GM21423 (cell line): ENCODE measurements around the gene PPL.
"Not testable (repeated sequence)": the region's sequence is repeated elsewhere in the genome, so short reads cannot be mapped to it uniquely, and the experiment has no call there.

Experiments used
- ATAC-seq: cut with Tn5 transposase; IDR thresholded peaks from one replicate; pipeline ENCODE4 v1.9.1; 2021; ENCODE audit warnings: mild to moderate bottlenecking, moderate library complexity; ENCODE audit not compliant: unreplicated experiment

The PPL gene

GRCh38 chr16:4913774-4914525, 23.0 kb downstream of the PPL start:
- no peak for ATAC-seq

- no peak for ATAC-seq
These were observed 23.7 kb downstream of the PPL start for GRCh38 chr16:4913130-4913773.

GRCh38 chr16:4911970-4912386, 25.0 kb downstream of the PPL start:
- ATAC-seq: no peak

- ATAC-seq: no peak
These were observed 26.1 kb downstream of the PPL start for GRCh38 chr16:4910828-4911227.

- no peak for ATAC-seq
These were observed 27.1 kb downstream of the PPL start for GRCh38 chr16:4909825-4910224.

GRCh38 chr16:4908854-4909401, 28.0 kb downstream of the PPL start:
- no peak for ATAC-seq

- no peak for ATAC-seq
These were observed 31.9 kb downstream of the PPL start for GRCh38 chr16:4904942-4905615.

GRCh38 chr16:4904108-4904941, 32.6 kb downstream of the PPL start:
- no peak for ATAC-seq

- ATAC-seq: no peak
These were observed 34.9 kb downstream of the PPL start for GRCh38 chr16:4902038-4902437.

- no peak for ATAC-seq
These were observed 36.2 kb downstream of the PPL start for GRCh38 chr16:4900750-4901149.

GRCh38 chr16:4900036-4900435, 36.9 kb downstream of the PPL start:
- ATAC-seq: no peak

- no peak for ATAC-seq
These were observed 37.5 kb downstream of the PPL start for GRCh38 chr16:4899474-4899846.

GRCh38 chr16:4898811-4899473, 38.0 kb downstream of the PPL start:
- ATAC-seq: no peak

- ATAC-seq: no peak
These were observed 39.6 kb downstream of the PPL start for GRCh38 chr16:4897328-4897727.

GRCh38 chr16:4896761-4897160, 40.2 kb downstream of the PPL start:
- ATAC-seq: not testable (repeated sequence)

- no peak for ATAC-seq
These were observed 41.6 kb downstream of the PPL start for GRCh38 chr16:4895366-4895765.

GRCh38 chr16:4894276-4895150, 42.4 kb downstream of the PPL start:
- no peak for ATAC-seq

GRCh38 chr16:4893103-4893862, 43.7 kb downstream of the PPL start:
- ATAC-seq: no peak
